HG02588 (cell line): ENCODE measurements around the gene MLLT10.
"Not testable (repeated sequence)": the region's sequence is repeated elsewhere in the genome, so short reads cannot be mapped to it uniquely, and the experiment has no call there.

Experiments used
- ATAC-seq: cut with Tn5 transposase; IDR thresholded peaks from one replicate; pipeline ENCODE4 v1.9.1; 2021; ENCODE audit warnings: mild to moderate bottlenecking, moderate library complexity; ENCODE audit not compliant: unreplicated experiment

MLLT10 gene

GRCh38 chr10:21527598-21528235 lies 6.3 kb upstream of the MLLT10 start:
- ATAC-seq: no peak

- no peak for ATAC-seq
These were observed 5.6 kb upstream of the MLLT10 start for GRCh38 chr10:21528236-21529031.

GRCh38 chr10:21529032-21529910 lies 4.8 kb upstream of the MLLT10 start:
- ATAC-seq: no peak

GRCh38 chr10:21530168-21530567 lies 3.9 kb upstream of the MLLT10 start:
- ATAC-seq: no peak

- no peak for ATAC-seq
These were observed 3.4 kb upstream of the MLLT10 start for GRCh38 chr10:21530641-21531040.

GRCh38 chr10:21531164-21531563 lies 2.9 kb upstream of the MLLT10 start:
- no peak for ATAC-seq

- no peak for ATAC-seq
These were observed 1.2 kb upstream of the MLLT10 start for GRCh38 chr10:21532694-21533466.

DNA sequence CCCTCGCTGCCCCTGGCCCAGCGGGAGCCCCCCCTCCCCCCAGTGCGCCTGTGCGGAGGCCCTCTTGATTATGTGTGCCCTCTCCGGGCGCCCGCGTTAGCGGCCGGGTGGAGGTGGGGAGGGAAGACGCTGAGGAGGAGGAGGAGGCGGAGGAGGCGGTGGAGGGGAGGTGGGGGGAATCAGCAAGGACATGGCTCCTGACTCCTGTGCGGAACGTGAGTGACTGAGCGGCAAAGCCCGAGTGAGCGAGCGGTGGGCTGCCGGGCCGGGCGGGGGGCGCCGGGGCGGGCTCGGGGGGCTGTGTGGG lies 201 bp downstream of the MLLT10 start:
- no peak for ATAC-seq

GRCh38 chr10:21534604-21535493 lies 817 bp downstream of the MLLT10 start:
- no peak for ATAC-seq

- ATAC-seq: no peak
These were observed 1.5 kb downstream of the MLLT10 start for GRCh38 chr10:21535494-21535965.

DNA sequence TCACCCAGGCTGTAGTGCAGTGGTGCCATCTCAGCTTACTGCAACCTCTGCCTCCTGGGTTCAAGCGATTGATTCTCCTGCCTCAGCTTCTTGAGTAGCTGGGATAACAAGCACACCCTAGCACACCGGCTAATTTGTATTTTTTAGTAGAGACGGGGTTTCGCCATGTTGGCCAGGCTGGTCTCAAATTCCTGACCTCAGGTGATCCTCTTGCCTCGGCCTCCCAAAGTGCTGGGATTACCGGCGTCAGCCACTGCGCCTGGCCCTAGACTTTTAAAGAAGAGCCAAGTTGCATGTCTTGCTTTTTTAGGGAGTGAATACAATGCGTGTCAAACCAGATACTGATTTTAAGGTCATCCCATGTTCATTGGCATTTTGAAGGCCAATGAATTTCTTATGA lies 1.9 kb downstream of the MLLT10 start:
- not testable (repeated sequence) for ATAC-seq

DNA sequence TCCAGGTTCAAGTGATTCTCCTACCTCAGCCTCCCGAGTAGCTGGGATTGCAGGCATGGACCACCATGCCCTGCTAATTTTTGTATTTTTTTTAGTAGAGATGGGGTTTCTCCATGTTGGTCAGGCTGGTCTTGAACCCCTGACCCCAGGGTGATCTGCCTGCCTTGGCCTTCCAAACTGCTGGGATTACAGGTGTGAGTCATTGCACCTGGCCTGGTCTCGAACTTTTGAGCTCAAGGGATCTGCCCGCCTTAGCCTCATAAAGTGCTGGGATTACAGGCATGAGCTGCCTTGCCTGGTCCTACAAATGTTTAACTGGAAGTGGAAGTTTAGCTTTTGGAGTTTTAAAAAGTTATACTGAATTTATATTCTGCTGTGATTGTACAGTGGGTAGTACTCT lies 2.8 kb downstream of the MLLT10 start:
- ATAC-seq: no peak

- not testable (repeated sequence) for ATAC-seq
These were observed 6.7 kb downstream of the MLLT10 start for GRCh38 chr10:21540701-21541100.

DNA sequence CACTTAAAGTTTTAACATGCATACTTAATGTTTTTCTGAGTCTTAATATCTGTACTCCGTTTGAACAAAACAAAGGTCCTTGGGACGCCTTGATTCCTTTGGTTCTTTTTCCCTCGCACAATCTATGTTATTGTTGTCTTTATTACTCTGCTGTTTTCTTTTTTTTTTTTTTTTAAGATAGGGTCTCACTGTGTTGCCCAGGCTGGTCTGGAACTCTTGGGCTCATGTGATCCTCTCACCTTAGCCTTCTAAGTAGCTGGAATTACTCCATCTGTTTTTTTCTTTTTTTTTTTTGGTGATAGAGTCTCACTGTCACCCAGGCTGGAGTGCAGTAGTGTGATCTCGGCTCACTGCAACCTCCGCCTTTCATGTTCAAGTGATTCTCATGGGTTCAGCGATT lies 13.2 kb downstream of the MLLT10 start:
- ATAC-seq: no peak

GRCh38 chr10:21552638-21553037 lies 18.6 kb downstream of the MLLT10 start:
- ATAC-seq: no peak

GRCh38 chr10:21556527-21556926 lies 22.5 kb downstream of the MLLT10 start:
- ATAC-seq: no peak

GRCh38 chr10:21558984-21559383 lies 25.0 kb downstream of the MLLT10 start:
- not testable (repeated sequence) for ATAC-seq

- ATAC-seq: no peak
These were observed 36.9 kb downstream of the MLLT10 start for GRCh38 chr10:21570761-21571521.

DNA sequence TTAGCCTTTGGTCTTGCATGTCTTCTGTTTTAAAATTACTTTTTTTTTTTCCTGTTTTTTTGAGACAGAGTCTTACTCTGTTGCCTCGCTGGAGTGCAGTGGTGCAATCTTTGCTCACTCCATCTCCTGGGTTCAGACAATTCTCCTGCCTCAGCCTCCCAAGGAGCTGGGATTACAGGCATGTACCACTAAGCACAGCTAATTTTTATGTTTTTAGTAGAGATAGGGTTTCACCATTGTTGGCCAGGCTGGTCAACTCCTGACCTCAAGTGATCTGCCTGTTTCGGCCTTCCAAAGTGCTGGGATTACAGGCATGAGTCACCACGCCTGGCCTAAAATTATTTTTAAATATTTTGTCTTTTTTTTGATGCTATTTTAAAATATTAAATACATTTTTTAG lies 38.5 kb downstream of the MLLT10 start:
- ATAC-seq: no peak
